PC-9 (cell line): ENCODE data around the gene IKZF4. TPM values are rescaled to one million over a fixed set of nuclear protein-coding genes. Genes with fewer than 3 reads are reported as not detected.

ENCODE experiments used
- BruUV-seq: library from RNA; stranded (reverse); fragments of 400-500 nt; replicated peaks from 2 replicates; lab custom pipeline; 2021; lab: Mats Ljungman, UMichigan
- CTCF ChIA-PET: fragments of 300-600 bp; sonication (Branson Sonifier 250); formaldehyde crosslinking; loops from one replicate; lab custom pipeline; 2022; ENCODE audit warnings: antibody characterized with exemption; lab: Charles Lee
- POLR2A ChIA-PET: fragments of 300-600 bp; sonication (Branson Sonifier 250); formaldehyde crosslinking; loops from one replicate; lab custom pipeline; 2022; ENCODE audit warnings: antibody characterized with exemption; ENCODE audit not compliant: unreplicated experiment; lab: Charles Lee
- DNase-seq, 2 experiments: peaks; one replicate each; pipeline versions ENCODE4 v3.0.0 to v3.0.0-alpha.2; 2015 to 2022; ENCODE audit warnings: mixed read lengths in 1 of 2
- H2AFZ ChIP-seq: fragments of 200-600 bp; sonication (generic); 2 replicates; pipeline ENCODE4 v1.8.1; 2017; ENCODE audit warnings: antibody characterized with exemption
- H3F3A ChIP-seq: fragments of 200-600 bp; sonication (generic); 2 replicates; pipeline ENCODE4 v1.8.1; 2017; ENCODE audit warnings: antibody characterized with exemption, mild to moderate bottlenecking, low read depth; ENCODE audit not compliant: insufficient read depth
- H3K27ac ChIP-seq: fragments of 200-600 bp; sonication (generic); 2 replicates; pipeline ENCODE4 v1.6.1; 2016; ENCODE audit warnings: mixed run types
- H3K27me3 ChIP-seq: fragments of 200-600 bp; sonication (generic); 2 replicates; pipeline ENCODE4 v1.6.1; 2016; ENCODE audit warnings: low read depth, mixed run types; ENCODE audit not compliant: insufficient read depth
- H3K36me3 ChIP-seq: fragments of 200-600 bp; sonication (generic); 2 replicates; pipeline ENCODE4 v1.6.1; 2016; ENCODE audit warnings: low read depth, mixed run types
- H3K4me1 ChIP-seq: fragments of 200-600 bp; sonication (generic); replicated peaks from 2 replicates; pipeline ENCODE4 v1.6.1; 2016; ENCODE audit warnings: mixed run types; ENCODE audit not compliant: insufficient read depth
- H3K4me2 ChIP-seq: fragments of 200-600 bp; sonication (generic); 2 replicates; pipeline ENCODE4 v1.6.1; 2017; ENCODE audit warnings: mixed run types
- H3K4me3 ChIP-seq: fragments of 200-600 bp; sonication (generic); 2 replicates; pipeline ENCODE4 v1.6.1; 2016; ENCODE audit warnings: mixed run types
- H3K79me2 ChIP-seq: fragments of 200-600 bp; sonication (generic); 2 replicates; pipeline ENCODE4 v1.6.1; 2017; ENCODE audit warnings: low read depth, mixed run types
- H3K9me2 ChIP-seq: fragments of 200-600 bp; sonication (generic); 2 replicates; pipeline ENCODE4 v1.8.1; 2017; ENCODE audit warnings: mild to moderate bottlenecking; ENCODE audit not compliant: insufficient read depth
- H3K9me3 ChIP-seq: fragments of 200-600 bp; sonication (generic); 2 replicates; pipeline ENCODE4 v1.8.1; 2016; ENCODE audit warnings: low read depth; ENCODE audit not compliant: insufficient read depth
- H4K20me1 ChIP-seq: fragments of 200-600 bp; sonication (generic); 2 replicates; pipeline ENCODE4 v1.8.1; 2017; ENCODE audit not compliant: insufficient read depth
- CTCF ChIP-seq: fragments of 200-600 bp; sonication (generic); conservative IDR thresholded peaks from 2 replicates; pipeline ENCODE4 v1.6.1; 2017; ENCODE audit warnings: mixed run types, antibody characterized with exemption, mild to moderate bottlenecking, moderate library complexity
- EZH2 ChIP-seq: fragments of 200-600 bp; sonication (generic); IDR thresholded peaks from 2 replicates; pipeline ENCODE4 v1.8.0; 2017; ENCODE audit warnings: antibody characterized with exemption, low read depth
- intact Hi-C: fragments of 100-400 bp; cut with micrococcal nuclease; formaldehyde crosslinking; loops from one replicate; pipeline ENCODE4 v1.10.0; 2022; ENCODE audit not compliant: unreplicated experiment
- total RNA-seq: library from RNA; stranded (reverse); gene quantifications from 2 replicates; pipeline ENCODE4 v1.2.3, GENCODE V29; 2021

Gene IKZF4
- total RNA-seq, 1 experiment from 2014 or later, result 7.4 TPM

- H3K36me3 ChIP-seq, result peaks cover 23% of the 10 kb centered on the region
- ChIA-PET POLR2A (no interaction called here), CTCF (no interaction called here)
- H3K79me2 ChIP-seq, result peaks cover 33% of the 10 kb centered on the region
- H3K9me3 ChIP-seq, result no peaks in the 10 kb centered on the region
- H3K9me2 ChIP-seq, result no peaks in the 10 kb centered on the region
- intact Hi-C loops, result no loop called here
- no peaks in the 10 kb centered on the region for H3K27me3 ChIP-seq
- peaks cover 35% of the 10 kb centered on the region for H3K4me1 ChIP-seq
- DNase-seq, result no peak
- H3K4me2 ChIP-seq, result peak overlapping the region; percentile 55
- H2AFZ ChIP-seq, result no peak overlapping the region
- no peak overlapping the region for H3K27ac ChIP-seq
- H3K4me3 ChIP-seq, result no peak overlapping the region
- no peak for TF ChIP-seq EZH2
- no peak for TF ChIP-seq CTCF
- BruUV-seq, result no TSS peak
- peaks cover 14% of the 10 kb centered on the region; the same call in 1 of the 2 replicates for H3F3A ChIP-seq
- peaks cover 6% of the 10 kb centered on the region; the same call in 1 of the 2 replicates for H4K20me1 ChIP-seq
These were observed 65.8 kb downstream of the IKZF4 start for GRCh38 chr12:56086608-56087007.

- Histone ChIP-seq H2AFZ (no peak overlapping the region), H4K20me1 (peaks cover under 1% of the 10 kb centered on the region; the same call in 1 of the 2 replicates), H3F3A (peaks cover 16% of the 10 kb centered on the region; the same call in 1 of the 2 replicates), H3K9me3 (no peaks in the 10 kb centered on the region), H3K4me3 (no peak overlapping the region), H3K4me2 (peak overlapping the region; percentile 55; the same call in 1 of the 2 replicates), H3K79me2 (peaks cover 26% of the 10 kb centered on the region), H3K36me3 (peaks cover 23% of the 10 kb centered on the region), H3K27me3 (no peaks in the 10 kb centered on the region), H3K27ac (no peak overlapping the region), H3K4me1 (peaks cover 29% of the 10 kb centered on the region), H3K9me2 (no peaks in the 10 kb centered on the region)
- TF ChIP-seq EZH2 (no peak), CTCF (no peak)
- POLR2A ChIA-PET, result no interaction called here
- CTCF ChIA-PET, result no interaction called here
- BruUV-seq, result no TSS peak
- DNase-seq, result peak; percentile 40 to 47
- intact Hi-C loops, result no loop called here
These were observed 66.4 kb downstream of the IKZF4 start for GRCh38 chr12:56087220-56087619.

Other genes with a start within 250 kb of the IKZF4 start
- 65.6 and 74.8 TPM in 2 replicates for gene SARNP, start 203.3 kb upstream of the IKZF4 start, total RNA-seq
- gene ORMDL2, start 203.0 kb upstream of the IKZF4 start, total RNA-seq, result 22.5 and 22.9 TPM in 2 replicates
- 27.6 and 31.1 TPM in 2 replicates for gene DNAJC14, start 191.5 kb upstream of the IKZF4 start, total RNA-seq
- 0.60 and 0.83 TPM in 2 replicates for gene MMP19, start 178.1 kb upstream of the IKZF4 start, total RNA-seq
- 45.4 and 54.0 TPM in 2 replicates for gene PYM1, start 93.1 kb upstream of the IKZF4 start, total RNA-seq
- gene DGKA, start 89.9 kb upstream of the IKZF4 start, total RNA-seq, result 86.6 and 91.0 TPM in 2 replicates
- 8.7 and 12.6 TPM in 2 replicates for gene PMEL, start 55.0 kb upstream of the IKZF4 start, total RNA-seq
- gene CDK2, start 54.2 kb upstream of the IKZF4 start, total RNA-seq, result 93.8 and 99.4 TPM in 2 replicates
- gene RAB5B, start 47.0 kb upstream of the IKZF4 start, total RNA-seq, result 98.6 and 122 TPM in 2 replicates
- gene SUOX, start 23.8 kb upstream of the IKZF4 start, total RNA-seq, result 20.4 and 22.7 TPM in 2 replicates
- 25.2 and 43.3 TPM in 2 replicates for gene RPS26, start 20.9 kb downstream of the IKZF4 start, total RNA-seq
- 127 and 145 TPM in 2 replicates for gene ERBB3, start 59.1 kb downstream of the IKZF4 start, total RNA-seq
- 120 and 159 TPM in 2 replicates for gene PA2G4, start 83.5 kb downstream of the IKZF4 start, total RNA-seq
- gene RPL41, start 95.6 kb downstream of the IKZF4 start, total RNA-seq, result 3,423 and 4,460 TPM in 2 replicates
- gene ZC3H10, start 97.2 kb downstream of the IKZF4 start, total RNA-seq, result 4.4 and 6.5 TPM in 2 replicates
- 46.1 and 52.2 TPM in 2 replicates for gene ESYT1, start 107.2 kb downstream of the IKZF4 start, total RNA-seq
- 120 and 121 TPM in 2 replicates for gene MYL6B, start 131.5 kb downstream of the IKZF4 start, total RNA-seq
- 666 and 697 TPM in 2 replicates for gene MYL6, start 137.3 kb downstream of the IKZF4 start, total RNA-seq
- 70.3 and 86.4 TPM in 2 replicates for gene SMARCC2, start 168.4 kb downstream of the IKZF4 start, total RNA-seq
- gene RNF41, start 200.9 kb downstream of the IKZF4 start, total RNA-seq, result 29.5 and 33.4 TPM in 2 replicates
- 58.2 and 68.5 TPM in 2 replicates for gene NABP2, start 203.3 kb downstream of the IKZF4 start, total RNA-seq
- gene SLC39A5, start 209.0 kb downstream of the IKZF4 start, total RNA-seq, result 0.87 and 2.8 TPM in 2 replicates
- 59.4 and 62.8 TPM in 2 replicates for gene ANKRD52, start 237.3 kb downstream of the IKZF4 start, total RNA-seq
- 6.5 and 6.9 TPM in 2 replicates for gene COQ10A, start 245.9 kb downstream of the IKZF4 start, total RNA-seq